Small intestine (tissue), 7 donors: Measurements from ENCODE around the gene ANKRD53. TPM values are rescaled to one million over a fixed set of nuclear protein-coding genes. Genes with fewer than 3 reads are reported as not detected.
A peak's percentile ranks its signal among the peaks of the same experiment; 100 is the strongest.

ENCODE experiments used
- DNase-seq, 2 donors: peaks; one replicate each; pipeline versions ENCODE4 v3.0.0 to v3.0.0-alpha.2; 2013
- FAIRE-seq: peaks from 2 replicates; lab custom pipeline; 2012; peaks lifted over from hg19 to GRCh38; lab: Jason Lieb, UNC
- H3K27ac ChIP-seq, 3 donors: one replicate each; pipeline ENCODE4 v1.5.1; 2013; ENCODE audit warnings: low read length in 2 of 3, mild to moderate bottlenecking in 2 of 3, control low read depth in 1 of 3, inconsistent platforms in 1 of 3, low read depth in 1 of 3, moderate library complexity in 1 of 3
- H3K27me3 ChIP-seq, 3 donors: one replicate each; pipeline ENCODE4 v1.6.1; 2013; ENCODE audit warnings: low read length in 3 of 3, inconsistent platforms in 1 of 3; ENCODE audit not compliant: control insufficient read depth in 3 of 3, insufficient read depth in 3 of 3
- H3K36me3 ChIP-seq, 3 donors: one replicate each; pipeline ENCODE4 v1.6.1; 2013; ENCODE audit warnings: low read length in 3 of 3, inconsistent platforms in 1 of 3, low read depth in 1 of 3, mild to moderate bottlenecking in 1 of 3, moderate library complexity in 1 of 3; ENCODE audit not compliant: control insufficient read depth in 3 of 3, insufficient read depth in 2 of 3
- H3K4me1 ChIP-seq, 3 donors: one replicate each; pipeline ENCODE4 v1.6.1; 2013; ENCODE audit warnings: low read length in 2 of 3, inconsistent platforms in 1 of 3, low read depth in 1 of 3, mild to moderate bottlenecking in 1 of 3, moderate library complexity in 1 of 3; ENCODE audit not compliant: control insufficient read depth in 3 of 3, insufficient read depth in 2 of 3
- H3K4me3 ChIP-seq, 3 donors: one replicate each; pipeline ENCODE4 v1.5.1; 2013; ENCODE audit warnings: low read length in 3 of 3, control low read depth in 1 of 3, inconsistent platforms in 1 of 3, low read depth in 1 of 3, mild to moderate bottlenecking in 1 of 3, moderate library complexity in 1 of 3
- H3K9me3 ChIP-seq, 2 donors: one replicate each; pipeline ENCODE4 v1.6.1; 2013; ENCODE audit warnings: low read depth in 1 of 2, low read length in 1 of 2; ENCODE audit not compliant: control insufficient read depth in 2 of 2, insufficient read depth in 1 of 2
- WGBS, 3 donors: extraction: QIAGEN DNeasy Blood & Tissue Kit; methylation state at CpG; one replicate each; pipeline ENCODE4 v1.1.7; 2013; 5-methylcytosine and 5-hydroxymethylcytosine counted together
- polyA plus RNA-seq, 4 donors: library from polyadenylated mRNA; stranded (reverse) in 3 of 4; unstranded in 1 of 4; fragments of 200-250 nt in 3 of 4; fragments of 120-200 nt in 1 of 4; gene quantifications; one replicate each; pipeline versions ENCODE4 v1.2.1 to v1.2.3, GENCODE V29; 2013
- donor health status: healthy with polysubstance abuse.
- donor health status: control.
- donor health status: control.
- donor health status: Bipolar disorder and iron deficiency.
- donor health status: healthy.

Gene ANKRD53
- polyA plus RNA-seq, 4 donors, result 1.7 to 2.4 (median 2.2) TPM

GRCh38 chr2:70983506-70984227, 5.2 kb downstream of the ANKRD53 start:
- Histone ChIP-seq H3K9me3 (no peaks in the 10 kb centered on the region), H3K4me1 (no peaks in the 10 kb centered on the region), H3K27ac (no peak overlapping the region), H3K4me3 (no peak overlapping the region), H3K27me3 (no peaks in the 10 kb centered on the region), H3K36me3 (peaks cover 3 to 41% (median 6%) of the 10 kb centered on the region in 3 donors)
- DNase-seq (no peak), FAIRE-seq (no peak)
- WGBS, 3 donors, result 89 to 96% (median 92%) methylated on average over 6 to 8 of the region's 8 CpGs

- Histone ChIP-seq H3K27me3 (no peaks in the 10 kb centered on the region), H3K4me1 (no peaks in the 10 kb centered on the region), H3K4me3 (no peak overlapping the region), H3K27ac (no peak overlapping the region), H3K9me3 (no peaks in the 10 kb centered on the region), H3K36me3 (peaks cover 3 to 46% (median 9%) of the 10 kb centered on the region in 3 donors)
- no peak for DNase-seq
- FAIRE-seq, result no peak
- 88 to 91% (median 90%) methylated on average over 3 of the region's 3 CpGs for WGBS, 3 donors
These were observed 5.8 kb downstream of the ANKRD53 start for GRCh38 chr2:70984228-70984575.

DNA sequence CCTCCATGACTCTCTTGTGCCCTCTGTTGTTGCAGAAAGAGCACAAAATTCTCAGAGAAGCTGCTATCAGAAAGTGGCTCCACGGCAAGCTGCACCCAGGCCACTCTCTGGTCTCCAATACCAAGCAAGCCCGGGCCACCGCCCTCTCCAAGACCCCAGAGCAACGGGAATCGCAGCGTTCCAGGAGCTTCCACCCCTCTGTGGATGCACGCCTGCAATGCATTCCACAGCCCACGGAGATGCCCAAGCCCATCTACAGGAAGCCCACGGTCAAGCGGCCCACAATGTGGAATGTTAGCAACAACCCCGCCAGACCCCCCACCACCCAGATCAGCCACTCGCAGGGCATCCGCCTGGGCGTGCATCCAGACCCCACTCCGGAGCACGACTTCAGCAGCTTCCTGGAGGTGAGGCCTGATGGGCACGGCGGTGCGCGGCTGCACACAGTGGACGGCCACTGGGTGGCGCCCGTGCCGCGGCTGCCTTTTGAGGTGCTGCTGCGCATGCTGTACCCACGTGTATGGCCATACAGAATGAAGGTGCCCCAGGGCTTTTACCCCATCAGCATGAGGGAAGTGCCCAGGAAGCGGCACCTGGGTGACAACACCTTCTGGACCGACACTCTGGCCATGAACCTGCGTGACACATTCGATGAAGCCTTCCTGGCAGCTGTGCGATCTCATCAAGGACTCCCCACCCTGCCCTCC, 6.3 kb downstream of the ANKRD53 start:
- DNase-seq, result peak; percentile 70 to 81
- WGBS, 3 donors, result 19 to 27% (median 27%) methylated on average over 32 of the region's 32 CpGs
- FAIRE-seq, result no peak
- H3K36me3 ChIP-seq, result peaks cover 3 to 48% (median 9%) of the 10 kb centered on the region in 3 donors
- H3K4me1 ChIP-seq, result no peaks in the 10 kb centered on the region
- H3K4me3 ChIP-seq, result no peak overlapping the region
- no peaks in the 10 kb centered on the region for H3K27me3 ChIP-seq
- H3K9me3 ChIP-seq, result no peaks in the 10 kb centered on the region
- no peak overlapping the region for H3K27ac ChIP-seq

GRCh38 chr2:70985283-70985688, 6.9 kb downstream of the ANKRD53 start:
- Histone ChIP-seq H3K36me3 (peaks cover 3 to 52% (median 9%) of the 10 kb centered on the region in 3 donors), H3K27me3 (no peaks in the 10 kb centered on the region), H3K27ac (no peak overlapping the region), H3K9me3 (no peaks in the 10 kb centered on the region), H3K4me1 (no peaks in the 10 kb centered on the region), H3K4me3 (no peak overlapping the region)
- no peak for DNase-seq
- 63 to 73% (median 63%) methylated on average over 4 to 5 of the region's 5 CpGs for WGBS, 3 donors
- no peak for FAIRE-seq

- Histone ChIP-seq H3K27me3 (no peaks in the 10 kb centered on the region), H3K9me3 (no peaks in the 10 kb centered on the region), H3K4me1 (no peaks in the 10 kb centered on the region), H3K27ac (no peak overlapping the region), H3K36me3 (peaks cover 3 to 57% (median 9%) of the 10 kb centered on the region in 3 donors), H3K4me3 (no peak overlapping the region)
- DNase-seq, result no peak
- FAIRE-seq, result no peak
- WGBS, 3 donors, result 89 to 100% (median 93%) methylated on average over 1 of the region's 1 CpG
These were observed 7.5 kb downstream of the ANKRD53 start for GRCh38 chr2:70985956-70986355.

GRCh38 chr2:70986499-70987189, 8.2 kb downstream of the ANKRD53 start:
- Histone ChIP-seq H3K4me3 (no peak overlapping the region), H3K9me3 (no peaks in the 10 kb centered on the region), H3K27me3 (no peaks in the 10 kb centered on the region), H3K4me1 (no peaks in the 10 kb centered on the region), H3K27ac (no peak overlapping the region), H3K36me3 (peaks cover 3 to 59% (median 9%) of the 10 kb centered on the region in 3 donors)
- WGBS, 3 donors, result 84 to 85% (median 85%) methylated on average over 4 of the region's 4 CpGs
- FAIRE-seq (no peak), DNase-seq (no peak)

DNA sequence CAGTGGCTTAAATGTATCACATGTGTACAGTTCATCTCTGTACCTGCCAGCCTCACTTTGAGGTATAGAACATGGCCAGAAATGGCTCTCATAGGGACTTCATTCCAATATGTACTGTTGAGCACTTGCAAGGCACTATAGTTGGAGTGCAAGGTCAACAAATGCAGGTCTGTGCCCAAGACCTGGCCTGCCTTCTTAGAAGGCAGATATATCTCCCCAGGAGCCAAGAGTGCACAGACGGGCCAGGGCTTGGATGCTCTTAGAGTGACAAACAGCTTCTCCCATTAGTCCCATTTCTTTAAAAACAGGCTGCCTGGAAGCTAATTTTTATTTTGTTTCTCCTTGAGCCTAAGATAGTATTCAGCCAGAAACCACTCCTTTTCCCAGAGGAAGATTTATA, 9.0 kb downstream of the ANKRD53 start:
- H3K4me3 ChIP-seq, result no peak overlapping the region
- no peaks in the 10 kb centered on the region for H3K4me1 ChIP-seq
- H3K36me3 ChIP-seq, result peaks cover 6 to 55% (median 9%) of the 10 kb centered on the region in 3 donors
- H3K27me3 ChIP-seq, result no peaks in the 10 kb centered on the region
- no peak overlapping the region for H3K27ac ChIP-seq
- FAIRE-seq, result no peak
- DNase-seq, result no peak
- whole genome bisulfite sequencing, 3 donors, result 56 to 96% (median 67%) methylated on average over 1 of the region's 1 CpG
- H3K9me3 ChIP-seq, result no peaks in the 10 kb centered on the region

DNA sequence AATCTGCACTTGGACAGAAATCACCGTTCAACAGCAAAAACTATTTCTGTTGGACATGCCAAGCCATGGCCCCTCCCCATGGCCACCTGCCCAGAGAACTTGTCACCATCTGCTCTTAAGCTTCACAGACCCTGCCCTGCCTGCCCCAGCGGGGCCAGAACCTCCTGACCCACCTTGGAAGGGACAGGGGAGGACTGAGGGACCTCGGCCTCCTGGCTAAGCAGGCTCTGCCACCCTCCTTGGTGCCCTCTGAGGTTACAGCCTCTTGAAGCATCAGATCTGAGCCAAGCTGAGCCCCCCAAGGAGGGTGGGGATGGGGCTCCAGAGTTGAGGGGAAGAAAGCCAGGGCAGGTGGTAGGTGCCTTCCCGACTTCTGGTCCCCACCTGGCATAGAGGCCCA, 9.7 kb downstream of the ANKRD53 start:
- Histone ChIP-seq H3K9me3 (no peaks in the 10 kb centered on the region), H3K4me1 (peaks cover 0 to 4% (median 4%) of the 10 kb centered on the region in 3 donors), H3K27ac (no peak overlapping the region), H3K36me3 (peaks cover 6 to 58% (median 9%) of the 10 kb centered on the region in 3 donors), H3K4me3 (no peak overlapping the region), H3K27me3 (no peaks in the 10 kb centered on the region)
- DNase-seq, result no peak
- 64 to 73% (median 67%) methylated on average over 4 of the region's 4 CpGs for WGBS, 3 donors
- no peak for FAIRE-seq
